Measurements from ENCODE around the gene HSPBP1. TPM values are rescaled to one million over a fixed set of nuclear protein-coding genes. Genes with fewer than 3 reads are reported as not detected.
"Not testable (repeated sequence)": the region's sequence is repeated elsewhere in the genome, so short reads cannot be mapped to it uniquely, and the experiment has no call there.

The HSPBP1 gene, protein sequence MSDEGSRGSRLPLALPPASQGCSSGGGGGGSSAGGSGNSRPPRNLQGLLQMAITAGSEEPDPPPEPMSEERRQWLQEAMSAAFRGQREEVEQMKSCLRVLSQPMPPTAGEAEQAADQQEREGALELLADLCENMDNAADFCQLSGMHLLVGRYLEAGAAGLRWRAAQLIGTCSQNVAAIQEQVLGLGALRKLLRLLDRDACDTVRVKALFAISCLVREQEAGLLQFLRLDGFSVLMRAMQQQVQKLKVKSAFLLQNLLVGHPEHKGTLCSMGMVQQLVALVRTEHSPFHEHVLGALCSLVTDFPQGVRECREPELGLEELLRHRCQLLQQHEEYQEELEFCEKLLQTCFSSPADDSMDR
- 10 to 100 TPM; 22.0 to 46.0 (median 31.8) TPM for total RNA-seq
- polyA plus RNA-seq: 10 to 100 TPM; 18.8 to 49.8 (median 49.2) TPM
- long read RNA-seq, donor 1, transcript HSPBP1-202 (8 exons, 1,572 nt): major isoform, 5 of 5 reads
- long read RNA-seq, donor 1, partial matches to known transcripts: 0 of 5 reads
- long read RNA-seq, donor 1, other reads (novel, unspliced or antisense): 0 of 5 reads
- long read RNA-seq, donor 2, transcript HSPBP1-202 (8 exons, 1,572 nt): major isoform, 6 of 6 reads
- long read RNA-seq, donor 2, partial matches to known transcripts: 0 of 6 reads
- long read RNA-seq, donor 2, other reads (novel, unspliced or antisense): 0 of 6 reads
- long read RNA-seq, donor 3, partial matches to known transcripts: 0 of 4 reads
- long read RNA-seq, donor 3, other reads (novel, unspliced or antisense): 0 of 4 reads
- long read RNA-seq, donor 4, transcript HSPBP1-202 (8 exons, 1,572 nt): major isoform, 12 of 22 reads
- long read RNA-seq, donor 4, partial matches to known transcripts: 5 of 22 reads
- long read RNA-seq, donor 4, other reads (novel, unspliced or antisense): 2 of 22 reads
- long read RNA-seq, donor 5, transcript HSPBP1-206 (7 exons, 1,449 nt): minor isoform, 5 of 73 reads
- long read RNA-seq, donor 5, transcript HSPBP1-202 (8 exons, 1,572 nt): major isoform, 46 of 73 reads
- long read RNA-seq, donor 5, partial matches to known transcripts: 1 of 73 reads
- long read RNA-seq, donor 5, other reads (novel, unspliced or antisense): 19 of 73 reads
- long read RNA-seq, donor 6, transcript HSPBP1-202 (8 exons, 1,572 nt): major isoform, 7 of 9 reads
- long read RNA-seq, donor 6, partial matches to known transcripts: 0 of 9 reads
- long read RNA-seq, donor 6, other reads (novel, unspliced or antisense): 1 of 9 reads
- long read RNA-seq, donor 7, transcript HSPBP1-202 (8 exons, 1,572 nt): major isoform, 5 of 5 reads
- long read RNA-seq, donor 7, partial matches to known transcripts: 0 of 5 reads
- long read RNA-seq, donor 7, other reads (novel, unspliced or antisense): 0 of 5 reads
- long read RNA-seq, donor 8, partial matches to known transcripts: 0 of 7 reads
- long read RNA-seq, donor 8, other reads (novel, unspliced or antisense): 0 of 7 reads
- long read RNA-seq, donor 9, partial matches to known transcripts: 0 of 5 reads
- long read RNA-seq, donor 9, other reads (novel, unspliced or antisense): 0 of 5 reads
- long read RNA-seq, donor 10, partial matches to known transcripts: 0 of 5 reads
- long read RNA-seq, donor 10, other reads (novel, unspliced or antisense): 0 of 5 reads

DNA sequence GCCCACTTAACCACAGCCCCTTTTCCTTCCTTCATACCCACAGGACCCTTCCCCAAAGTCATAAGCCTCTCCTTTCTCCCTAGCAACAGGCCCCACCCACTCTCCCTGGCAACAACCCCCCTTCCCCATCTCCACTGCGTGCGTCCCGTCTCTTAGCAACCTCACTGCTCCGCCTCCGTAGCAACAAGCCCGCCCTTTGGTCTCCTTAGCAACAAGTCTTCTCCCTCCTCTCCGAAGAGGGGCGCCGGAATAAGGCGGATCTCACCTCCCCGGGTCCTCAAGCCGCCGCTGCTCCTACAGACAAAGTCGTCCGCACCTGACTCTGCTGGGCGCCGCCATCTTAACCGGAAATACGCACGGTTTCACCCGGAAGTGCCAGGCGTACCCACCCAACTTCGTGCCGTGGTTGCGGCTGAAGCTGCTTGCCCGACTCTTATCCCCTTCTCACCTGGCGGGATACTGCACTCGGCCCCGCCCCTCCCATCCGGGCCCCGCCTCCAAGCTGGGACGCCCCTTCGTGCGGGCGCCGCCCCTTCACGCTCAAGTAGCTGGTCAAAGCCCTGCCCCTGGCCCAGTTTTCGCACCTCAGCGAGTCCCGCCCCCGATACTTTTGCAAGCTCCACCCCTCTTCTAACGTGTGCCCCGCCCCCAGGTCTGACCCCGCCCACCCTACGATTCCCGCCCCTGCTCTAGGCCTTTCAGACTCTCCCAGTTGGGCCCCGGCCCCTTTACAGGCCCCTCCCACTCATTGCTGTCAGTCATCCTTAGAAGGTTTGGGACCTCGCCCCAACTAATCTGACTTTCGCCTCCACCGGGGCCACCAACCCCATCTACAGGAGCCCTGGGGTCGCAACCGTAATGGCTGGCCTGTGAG, at the start of gene HSPBP1:
TSS of gene HSPBP1 (minus strand) at position 341 of the 874 bp plus-strand sequence. CDS start 502 bp downstream, outside the sequence.
- Histone ChIP-seq H3K4me1 (replicated peaks in 1 of 2) (peaks cover 6 to 14% of the 10 kb centered on the region in 2 donors), H3K36me3 (replicated peaks in 1 of 2) (peaks cover 0 to 7% of the 10 kb centered on the region in 2 donors), H3K27ac (peak within 1 kb of the TSS; percentile 35 to 87 (median 53)), H3K4me3 (peak within 1 kb of the TSS; percentile 65 to 94 (median 68)), H3K27me3 (no peaks in the 10 kb centered on the region), H3K9me3 (replicated peaks in 1 of 3) (no peaks in the 10 kb centered on the region)
- 3 to 7% (median 5%) methylated on average over 22 to 52 of the region's 52 CpGs for WGBS, 4 donors
- intact Hi-C loops (cut with DNase I): no loop called here
- peak; percentile 91 to 97 (median 94) for DNase-seq
- TF ChIP-seq, protein P1, sequence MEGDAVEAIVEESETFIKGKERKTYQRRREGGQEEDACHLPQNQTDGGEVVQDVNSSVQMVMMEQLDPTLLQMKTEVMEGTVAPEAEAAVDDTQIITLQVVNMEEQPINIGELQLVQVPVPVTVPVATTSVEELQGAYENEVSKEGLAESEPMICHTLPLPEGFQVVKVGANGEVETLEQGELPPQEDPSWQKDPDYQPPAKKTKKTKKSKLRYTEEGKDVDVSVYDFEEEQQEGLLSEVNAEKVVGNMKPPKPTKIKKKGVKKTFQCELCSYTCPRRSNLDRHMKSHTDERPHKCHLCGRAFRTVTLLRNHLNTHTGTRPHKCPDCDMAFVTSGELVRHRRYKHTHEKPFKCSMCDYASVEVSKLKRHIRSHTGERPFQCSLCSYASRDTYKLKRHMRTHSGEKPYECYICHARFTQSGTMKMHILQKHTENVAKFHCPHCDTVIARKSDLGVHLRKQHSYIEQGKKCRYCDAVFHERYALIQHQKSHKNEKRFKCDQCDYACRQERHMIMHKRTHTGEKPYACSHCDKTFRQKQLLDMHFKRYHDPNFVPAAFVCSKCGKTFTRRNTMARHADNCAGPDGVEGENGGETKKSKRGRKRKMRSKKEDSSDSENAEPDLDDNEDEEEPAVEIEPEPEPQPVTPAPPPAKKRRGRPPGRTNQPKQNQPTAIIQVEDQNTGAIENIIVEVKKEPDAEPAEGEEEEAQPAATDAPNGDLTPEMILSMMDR (IDR thresholded peaks at IDR 0.05): no peak
- TF ChIP-seq POLR2A (IDR thresholded peaks at IDR 0.05): peak; percentile 20 to 27

DNA sequence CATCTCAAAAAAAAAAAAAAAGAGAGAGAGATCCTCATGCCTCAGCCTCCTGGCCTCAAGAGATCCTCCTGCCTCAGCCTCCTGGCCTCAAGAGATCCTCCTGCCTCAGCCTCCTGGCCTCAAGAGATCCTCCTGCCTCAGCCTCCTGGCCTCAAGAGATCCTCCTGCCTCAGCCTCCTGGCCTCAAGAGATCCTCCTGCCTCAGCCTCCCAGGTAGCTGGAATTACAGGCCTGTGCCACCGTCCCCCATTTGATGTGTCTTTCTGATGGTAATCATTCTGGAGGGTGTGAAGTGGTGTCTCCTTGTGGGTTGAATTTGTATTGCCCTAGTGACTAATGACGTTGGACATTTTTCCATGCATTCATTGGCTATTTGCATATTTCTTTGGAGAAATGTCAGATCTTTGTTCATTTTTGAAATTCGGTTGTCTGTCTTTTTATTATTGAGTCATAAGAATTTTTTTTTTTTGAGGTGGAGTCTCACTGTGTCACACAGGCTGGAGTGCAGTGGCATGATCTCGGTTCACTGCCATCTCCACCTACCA, 48.9 kb upstream of the HSPBP1 start:
- 62 to 82% (median 71%) methylated on average over 4 of the region's 4 CpGs for WGBS, 4 donors
- H3K4me3 ChIP-seq; H3K27me3 ChIP-seq; DNase-seq; H3K9me3 ChIP-seq (replicated peaks in 1 of 3); H3K27ac ChIP-seq; H3K4me1 ChIP-seq (replicated peaks in 1 of 2); H3K36me3 ChIP-seq (replicated peaks in 1 of 2); intact Hi-C loops (cut with DNase I): not testable (repeated sequence)

DNA sequence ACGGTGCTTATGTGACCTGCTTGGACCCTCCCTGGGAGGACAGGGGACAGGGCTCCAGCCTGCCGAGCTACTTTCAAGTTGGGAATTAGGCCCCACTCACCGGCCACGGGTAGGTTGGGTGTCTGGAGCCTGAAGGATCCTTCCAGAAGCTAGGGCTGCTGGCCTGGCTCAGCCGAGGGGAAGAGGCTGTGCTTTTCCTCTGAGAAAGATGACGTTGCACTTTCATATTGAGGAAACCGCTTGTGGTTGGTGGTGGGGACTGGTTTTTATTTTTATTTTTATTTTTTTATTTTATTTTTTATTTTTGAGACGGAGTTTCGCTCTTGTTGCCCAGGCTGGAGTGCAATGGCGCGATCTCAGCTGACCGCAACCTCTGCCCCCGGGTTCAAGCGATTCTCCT, 45.3 kb upstream of the HSPBP1 start, which contains the start of gene TMEM150B:
TSS of gene TMEM150B (minus strand) at position 170 of the 400 bp plus-strand sequence. CDS start 4,305 bp downstream, outside the sequence.
- Histone ChIP-seq H3K27ac (peak within 1 kb of the TSS; percentile 22 to 77 (median 60)), H3K27me3 (no peaks in the 10 kb centered on the region), H3K4me3 (no peak within 1 kb of the TSS), H3K9me3 (replicated peaks in 1 of 3) (no peaks in the 10 kb centered on the region), H3K4me1 (replicated peaks in 1 of 2) (peaks cover 0 to 4% of the 10 kb centered on the region in 2 donors), H3K36me3 (replicated peaks in 1 of 2) (no peaks in the 10 kb centered on the region)
- DNase-seq: no peak
- intact Hi-C loops (cut with DNase I): no loop called here
- TF ChIP-seq POLR2A (IDR thresholded peaks at IDR 0.05): no peak
- TF ChIP-seq, protein P1 (IDR thresholded peaks at IDR 0.05): no peak
- WGBS, 4 donors: 69 to 84% (median 74%) methylated on average over 10 to 14 of the region's 14 CpGs

All from adrenal gland (tissue), 19 donors.